BLaER1 (cell line): ENCODE results near the gene ADRB2.
"Not testable (repeated sequence)": the region's sequence is repeated elsewhere in the genome, so short reads cannot be mapped to it uniquely, and the experiment has no call there.

Experiments
- H3K27ac ChIP-seq: shearing (Covaris generic); formaldehyde crosslinking; 2 replicates; pipeline ENCODE4 v1.8.1; 2022
- H3K27me3 ChIP-seq: shearing (Covaris generic); formaldehyde crosslinking; 2 replicates; pipeline ENCODE4 v1.8.1; 2022
- H3K36me3 ChIP-seq: shearing (Covaris generic); formaldehyde crosslinking; 2 replicates; pipeline ENCODE4 v1.8.1; 2022
- H3K4me1 ChIP-seq: shearing (Covaris generic); formaldehyde crosslinking; 2 replicates; pipeline ENCODE4 v1.8.1; 2022
- H3K4me2 ChIP-seq: shearing (Covaris generic); formaldehyde crosslinking; 2 replicates; pipeline ENCODE4 v1.8.1; 2022
- H3K4me3 ChIP-seq: shearing (Covaris generic); formaldehyde crosslinking; 2 replicates; pipeline ENCODE4 v1.8.1; 2022
- H3K9ac ChIP-seq: shearing (Covaris generic); formaldehyde crosslinking; 2 replicates; pipeline ENCODE4 v1.8.1; 2022
- H3K9me3 ChIP-seq: shearing (Covaris generic); formaldehyde crosslinking; 2 replicates; pipeline ENCODE4 v1.8.1; 2022
- H4K20me1 ChIP-seq: shearing (Covaris generic); formaldehyde crosslinking; 2 replicates; pipeline ENCODE4 v1.8.1; 2022
- Cebpa-rat ChIP-seq: shearing (Covaris generic); IDR thresholded peaks from 2 replicates; pipeline ENCODE4 v1.8.1; 2022

The ADRB2 gene

GRCh38 chr5:148859703-148860102 is 33.3 kb downstream of the ADRB2 start:
- no peaks in the 10 kb centered on the region for H3K36me3 ChIP-seq
- no peak overlapping the region for H3K4me3 ChIP-seq
- H3K4me1 ChIP-seq, result peaks cover 39% of the 10 kb centered on the region
- no peak overlapping the region for H3K27ac ChIP-seq
- peak overlapping the region; percentile 75; the same call in 1 of the 2 replicates for H3K4me2 ChIP-seq
- no peaks in the 10 kb centered on the region for H3K27me3 ChIP-seq
- no peak overlapping the region for H3K9ac ChIP-seq
- no peak for TF ChIP-seq Cebpa-rat
- no peaks in the 10 kb centered on the region for H4K20me1 ChIP-seq
- peaks cover 5% of the 10 kb centered on the region; the same call in 1 of the 2 replicates for H3K9me3 ChIP-seq

GRCh38 chr5:148860599-148860998 is 34.2 kb downstream of the ADRB2 start:
- peaks cover 37% of the 10 kb centered on the region for H3K4me1 ChIP-seq
- TF ChIP-seq Cebpa-rat, result no peak
- no peak overlapping the region for H3K9ac ChIP-seq

DNA sequence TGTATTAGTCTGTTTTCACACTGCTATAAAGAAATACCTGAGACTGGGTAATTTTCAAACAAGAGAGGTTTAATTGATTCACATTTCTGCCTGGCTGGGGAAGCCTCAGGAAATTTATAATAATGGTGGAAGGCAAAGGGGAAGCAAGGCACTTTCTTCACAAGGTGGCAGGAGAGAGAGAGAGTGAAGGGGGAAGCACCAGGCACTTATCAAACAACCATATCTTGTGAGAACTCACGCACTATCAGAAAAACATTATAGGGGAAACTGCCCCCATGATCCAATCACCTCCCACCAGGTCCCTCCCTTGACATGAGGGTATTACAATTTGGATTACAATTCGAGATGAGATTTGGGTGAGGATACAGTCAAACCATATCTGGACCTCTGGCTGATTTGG is 34.7 kb downstream of the ADRB2 start:
- H3K36me3 ChIP-seq, result no peaks in the 10 kb centered on the region
- H3K4me1 ChIP-seq, result peaks cover 33% of the 10 kb centered on the region
- H3K9ac ChIP-seq, result no peak overlapping the region
- no peak overlapping the region for H3K4me3 ChIP-seq
- no peaks in the 10 kb centered on the region for H3K27me3 ChIP-seq
- no peak overlapping the region for H3K4me2 ChIP-seq
- H3K27ac ChIP-seq, result no peak overlapping the region
- peaks cover 5% of the 10 kb centered on the region; the same call in 1 of the 2 replicates for H3K9me3 ChIP-seq
- no peak for TF ChIP-seq Cebpa-rat
- no peaks in the 10 kb centered on the region for H4K20me1 ChIP-seq

More at GRCh38 chr5:148860599-148860998, 34.2 kb downstream of the ADRB2 start:
- no peaks in the 10 kb centered on the region for H4K20me1 ChIP-seq
- H3K4me3 ChIP-seq, result no peak overlapping the region
- no peaks in the 10 kb centered on the region for H3K27me3 ChIP-seq
- H3K27ac ChIP-seq, result no peak overlapping the region
- no peak overlapping the region for H3K4me2 ChIP-seq
- no peaks in the 10 kb centered on the region for H3K36me3 ChIP-seq
- H3K9me3 ChIP-seq, result peaks cover 5% of the 10 kb centered on the region; the same call in 1 of the 2 replicates

- H3K4me3 ChIP-seq, result no peak overlapping the region
- no peaks in the 10 kb centered on the region for H3K36me3 ChIP-seq
- no peak overlapping the region for H3K9ac ChIP-seq
- no peak overlapping the region for H3K27ac ChIP-seq
- H3K9me3 ChIP-seq, result peaks cover 5% of the 10 kb centered on the region; the same call in 1 of the 2 replicates
- H3K4me1 ChIP-seq, result peaks cover 33% of the 10 kb centered on the region
- H3K27me3 ChIP-seq, result no peaks in the 10 kb centered on the region
- H4K20me1 ChIP-seq, result no peaks in the 10 kb centered on the region
- no peak for TF ChIP-seq Cebpa-rat
- no peak overlapping the region for H3K4me2 ChIP-seq
Measured at GRCh38 chr5:148861696-148862095, 35.3 kb downstream of the ADRB2 start.

GRCh38 chr5:148864113-148864841 is 37.9 kb downstream of the ADRB2 start:
- no peak overlapping the region for H3K27ac ChIP-seq
- H3K36me3 ChIP-seq, result no peaks in the 10 kb centered on the region
- H3K9ac ChIP-seq, result no peak overlapping the region
- H3K9me3 ChIP-seq, result peaks cover 5% of the 10 kb centered on the region; the same call in 1 of the 2 replicates
- H3K4me2 ChIP-seq, result peak overlapping the region; percentile 49
- no peaks in the 10 kb centered on the region for H3K27me3 ChIP-seq
- peaks cover 21% of the 10 kb centered on the region for H3K4me1 ChIP-seq
- no peak for TF ChIP-seq Cebpa-rat
- H4K20me1 ChIP-seq, result no peaks in the 10 kb centered on the region
- no peak overlapping the region for H3K4me3 ChIP-seq

GRCh38 chr5:148866024-148866423 is 39.6 kb downstream of the ADRB2 start:
- Histone ChIP-seq H3K27me3 (no peaks in the 10 kb centered on the region), H3K4me3 (no peak overlapping the region), H3K36me3 (no peaks in the 10 kb centered on the region), H4K20me1 (no peaks in the 10 kb centered on the region), H3K9me3 (peaks cover 5% of the 10 kb centered on the region; the same call in 1 of the 2 replicates), H3K4me2 (no peak overlapping the region), H3K9ac (no peak overlapping the region), H3K27ac (no peak overlapping the region), H3K4me1 (peaks cover 19% of the 10 kb centered on the region)
- TF ChIP-seq Cebpa-rat, result no peak

- no peak for TF ChIP-seq Cebpa-rat
- Histone ChIP-seq H3K9me3 (no peaks in the 10 kb centered on the region), H4K20me1 (no peaks in the 10 kb centered on the region), H3K4me3 (no peak overlapping the region), H3K27me3 (no peaks in the 10 kb centered on the region), H3K4me2 (no peak overlapping the region), H3K27ac (no peak overlapping the region), H3K4me1 (peaks cover 14% of the 10 kb centered on the region), H3K9ac (no peak overlapping the region), H3K36me3 (no peaks in the 10 kb centered on the region)
Measured at GRCh38 chr5:148873120-148873519, 46.7 kb downstream of the ADRB2 start.

- Histone ChIP-seq H3K27ac (no peak overlapping the region), H3K36me3 (no peaks in the 10 kb centered on the region), H3K27me3 (no peaks in the 10 kb centered on the region), H3K4me2 (no peak overlapping the region), H3K9ac (no peak overlapping the region), H3K9me3 (no peaks in the 10 kb centered on the region), H3K4me3 (no peak overlapping the region), H3K4me1 (peaks cover 14% of the 10 kb centered on the region), H4K20me1 (no peaks in the 10 kb centered on the region)
- no peak for TF ChIP-seq Cebpa-rat
Measured at GRCh38 chr5:148873690-148874485, 47.5 kb downstream of the ADRB2 start.

- peaks cover 14% of the 10 kb centered on the region for H3K4me1 ChIP-seq
- no peaks in the 10 kb centered on the region for H3K9me3 ChIP-seq
- no peaks in the 10 kb centered on the region for H3K36me3 ChIP-seq
- no peak for TF ChIP-seq Cebpa-rat
- H3K9ac ChIP-seq, result no peak overlapping the region
- no peak overlapping the region for H3K27ac ChIP-seq
- H3K4me3 ChIP-seq, result no peak overlapping the region
- no peaks in the 10 kb centered on the region for H3K27me3 ChIP-seq
- H4K20me1 ChIP-seq, result no peaks in the 10 kb centered on the region
- H3K4me2 ChIP-seq, result no peak overlapping the region
Measured at GRCh38 chr5:148875205-148875875, 48.9 kb downstream of the ADRB2 start.

GRCh38 chr5:148877436-148877835 is 51.0 kb downstream of the ADRB2 start:
- not testable (repeated sequence) for H3K27me3 ChIP-seq, H4K20me1 ChIP-seq, H3K4me1 ChIP-seq, H3K27ac ChIP-seq, H3K4me3 ChIP-seq, H3K9ac ChIP-seq, H3K4me2 ChIP-seq, H3K36me3 ChIP-seq, H3K9me3 ChIP-seq
